Measurements from ENCODE around the gene ZBTB45.
"Not testable (repeated sequence)": the region's sequence is repeated elsewhere in the genome, so short reads cannot be mapped to it uniquely, and the experiment has no call there.

ZBTB45 gene

DNA sequence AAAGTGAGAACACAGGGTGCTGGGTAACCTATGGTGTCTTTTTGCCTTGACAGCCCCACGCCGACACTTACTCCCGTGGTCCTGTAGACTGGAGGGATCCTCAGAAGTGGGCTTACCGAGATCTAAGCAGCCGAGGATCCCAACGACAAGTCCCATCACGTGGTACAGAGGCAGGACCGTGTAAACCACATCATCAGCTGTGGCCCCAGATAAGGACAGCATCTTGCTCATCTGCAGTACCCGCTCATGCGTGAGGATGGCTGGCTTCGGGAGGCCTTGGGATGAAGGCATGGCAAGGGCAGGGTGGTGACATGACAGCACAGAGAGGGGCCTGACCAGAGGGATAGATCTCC, 9.9 kb downstream of the ZBTB45 start:
- DNase-seq, result no peak

DNA sequence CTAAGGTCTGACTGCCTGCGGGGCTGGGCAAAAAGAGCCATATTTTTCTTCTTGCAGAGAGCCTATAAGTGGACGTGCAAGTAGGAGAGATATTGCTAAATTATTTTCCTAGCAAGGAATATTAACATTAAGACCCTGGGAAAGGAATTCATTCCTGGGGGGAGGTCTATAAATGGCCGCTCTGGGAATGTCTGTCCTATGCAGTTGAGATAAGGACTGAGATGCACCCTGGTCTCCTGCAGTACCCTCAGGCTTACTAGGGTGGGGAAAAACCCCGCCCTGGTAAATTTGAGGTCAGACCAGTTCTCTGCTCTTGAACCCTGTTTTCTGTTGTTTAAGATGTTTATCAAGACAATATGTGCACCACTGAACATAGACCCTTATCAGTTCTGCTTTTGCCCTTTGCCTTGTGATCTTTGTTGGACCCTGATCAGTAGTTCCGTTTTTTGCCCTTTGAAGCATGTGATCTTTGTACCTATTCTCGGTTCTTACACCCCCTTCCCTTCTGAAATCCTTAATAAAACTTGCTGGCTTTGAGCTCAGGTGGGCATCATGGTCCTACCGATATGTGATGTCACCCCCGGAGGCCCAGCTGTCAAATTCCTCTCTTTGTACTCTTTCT, 11.9 kb downstream of the ZBTB45 start:
- not testable (repeated sequence) for DNase-seq

DNA sequence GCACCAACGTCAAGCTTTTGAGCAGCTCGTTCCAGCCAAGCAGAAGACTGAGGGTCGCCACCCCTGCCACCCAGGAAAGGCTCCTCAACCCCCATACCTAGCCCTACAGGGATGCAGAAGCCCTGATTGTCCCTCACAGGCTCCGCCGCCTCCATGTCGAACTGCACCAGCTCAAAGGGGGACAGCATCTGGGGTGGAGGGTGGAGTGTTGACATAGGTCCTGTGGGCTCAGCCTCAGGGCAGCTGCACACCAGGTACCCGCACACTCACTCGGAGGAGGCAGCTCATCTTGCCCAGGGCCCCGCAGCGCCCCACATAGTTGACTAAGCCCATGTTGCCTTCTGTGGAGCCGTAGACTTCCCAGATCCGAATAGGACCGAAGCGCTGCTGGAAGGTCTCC, 19.4 kb downstream of the ZBTB45 start:
- DNase-seq, result no peak

DNA sequence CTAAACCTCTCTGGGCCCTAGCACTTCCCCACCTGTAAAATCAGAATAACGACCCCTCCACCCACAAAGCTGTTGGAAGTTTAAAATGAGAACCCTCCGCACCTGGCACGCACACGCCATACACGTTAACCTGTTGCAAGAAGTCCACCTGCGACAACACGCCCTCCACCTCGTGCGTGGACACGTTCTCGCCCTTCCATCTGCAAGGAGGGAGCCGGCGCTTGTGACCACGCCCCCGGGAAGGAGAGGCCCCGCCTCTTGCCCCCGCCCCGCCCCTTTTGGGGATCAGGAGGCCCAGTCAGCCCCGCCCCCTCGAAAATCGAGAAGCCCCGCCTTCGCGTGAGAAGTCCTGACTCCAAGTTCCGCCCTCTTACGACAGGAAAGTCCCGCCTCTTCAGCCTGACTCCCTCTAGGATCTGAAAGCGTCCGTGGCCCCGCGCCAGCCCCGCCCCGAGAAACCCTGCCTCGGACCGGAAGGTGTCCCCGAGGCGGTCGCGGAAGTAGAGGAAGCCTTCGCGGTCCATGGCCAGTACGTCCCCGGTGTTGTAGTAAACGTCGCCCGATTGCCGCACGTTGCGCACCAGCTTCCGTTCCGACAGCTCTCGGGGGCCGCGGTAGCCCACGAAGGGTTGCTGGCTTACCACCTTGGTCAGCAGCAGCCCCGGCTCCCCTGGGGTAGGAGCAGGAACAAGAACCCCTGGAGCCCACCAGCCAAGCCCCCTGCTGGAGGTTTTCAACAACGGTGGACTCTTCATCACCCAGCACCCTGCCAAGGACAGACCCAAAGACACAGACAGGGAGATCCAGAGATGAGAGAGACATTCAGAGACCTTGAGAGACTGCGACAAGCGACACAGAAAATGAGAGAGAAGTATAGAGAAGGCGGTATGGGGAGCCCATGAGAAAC, 20.3 kb downstream of the ZBTB45 start:
- DNase-seq, result peak; percentile 98

DNA sequence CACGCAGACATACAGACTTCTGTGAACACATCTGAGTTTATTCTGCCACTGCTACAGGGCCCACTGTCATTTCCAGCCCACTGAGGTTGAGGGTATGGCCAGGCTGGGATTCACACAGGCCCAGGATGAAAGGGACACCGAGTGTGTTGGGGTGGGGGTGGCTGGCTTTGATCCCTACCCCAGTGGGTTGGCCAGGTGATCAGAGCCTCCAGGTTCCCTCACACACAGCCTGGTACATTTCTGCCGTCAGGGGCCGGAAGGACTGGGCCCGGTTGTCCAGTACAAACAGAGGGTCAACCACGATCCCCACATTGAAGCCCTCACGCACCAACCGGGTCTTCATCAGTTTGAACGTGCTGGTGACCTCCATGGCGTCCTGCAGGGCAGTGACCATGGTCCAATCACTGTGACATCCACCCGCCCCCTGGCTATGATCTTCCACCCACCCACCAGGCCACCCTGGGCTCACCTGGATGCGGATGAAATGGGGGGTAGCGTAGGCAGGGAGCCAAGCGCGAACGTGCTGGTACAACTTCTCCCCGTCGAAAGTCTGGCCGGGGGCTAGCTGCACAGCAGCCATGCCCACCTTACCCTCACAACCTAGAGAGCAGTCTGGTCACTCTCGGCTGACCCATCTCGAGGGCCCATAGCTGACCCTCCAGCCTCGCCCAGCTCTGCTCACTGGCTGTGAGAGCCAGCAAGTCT, 21.1 kb downstream of the ZBTB45 start:
- no peak for DNase-seq

DNA sequence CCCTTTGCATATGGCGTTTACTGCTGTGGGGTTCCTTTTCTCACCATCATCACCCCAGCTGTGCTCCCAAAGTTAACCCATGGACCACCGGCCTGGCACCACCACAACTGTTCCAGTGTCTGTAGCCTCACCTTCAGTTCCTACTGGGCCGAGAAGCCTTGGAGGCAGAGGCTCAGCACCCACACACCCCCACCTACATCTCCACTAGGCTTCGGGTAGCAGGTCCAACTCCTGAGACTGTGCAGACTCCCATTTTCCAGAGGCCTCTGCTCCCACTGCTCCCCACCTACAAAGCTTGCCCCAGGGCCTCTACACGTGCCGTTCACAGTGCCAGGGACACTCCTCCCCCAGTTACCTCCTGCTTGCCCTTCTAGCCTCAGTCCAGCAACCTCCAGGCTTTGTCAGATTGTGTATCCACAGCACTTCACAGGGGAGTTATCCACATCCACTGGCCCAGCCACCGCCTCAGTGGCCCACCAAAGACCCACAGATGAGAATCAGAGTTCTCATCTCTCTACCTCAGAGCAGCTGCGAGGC, 21.9 kb downstream of the ZBTB45 start:
- no peak for DNase-seq

DNA sequence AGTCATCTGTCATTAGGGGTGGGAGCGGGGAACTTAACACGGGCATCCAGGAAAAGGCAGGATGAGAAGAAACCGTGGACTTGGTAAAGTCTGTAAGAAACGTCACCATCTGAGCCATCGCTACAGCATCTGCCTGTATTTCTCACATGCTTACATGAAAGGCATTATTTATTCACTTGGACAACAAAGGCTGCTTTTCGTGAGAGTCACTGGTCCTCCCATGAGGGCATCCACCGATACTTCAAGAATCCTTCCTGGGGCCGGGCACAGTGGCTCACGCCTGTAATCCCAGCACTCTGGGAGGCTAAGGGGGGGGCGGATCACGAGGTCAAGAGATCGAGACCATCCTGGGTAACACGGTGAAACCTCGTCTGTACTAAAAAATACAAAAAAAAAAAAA, 27.3 kb downstream of the ZBTB45 start:
- no peak for DNase-seq

DNA sequence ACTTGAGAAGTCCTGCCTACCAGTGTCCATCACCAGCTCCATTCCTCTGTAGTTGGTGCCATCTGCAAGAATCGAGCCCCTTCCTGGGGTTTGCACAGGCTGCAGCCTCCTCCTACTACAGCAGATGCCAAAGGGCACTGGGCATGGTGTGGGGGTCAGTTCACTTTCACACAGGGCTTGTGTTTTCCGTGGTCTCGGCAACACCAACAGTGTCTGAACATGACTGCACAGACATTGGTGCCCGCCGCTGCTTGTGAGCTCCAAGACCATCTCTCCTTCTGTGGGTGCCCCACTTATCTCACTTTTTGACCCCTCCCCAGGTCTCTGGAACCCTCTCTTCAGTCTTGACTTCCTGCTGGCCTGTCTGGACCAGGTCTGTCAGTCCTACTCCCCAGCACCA, 28.2 kb downstream of the ZBTB45 start:
- no peak for DNase-seq

DNA sequence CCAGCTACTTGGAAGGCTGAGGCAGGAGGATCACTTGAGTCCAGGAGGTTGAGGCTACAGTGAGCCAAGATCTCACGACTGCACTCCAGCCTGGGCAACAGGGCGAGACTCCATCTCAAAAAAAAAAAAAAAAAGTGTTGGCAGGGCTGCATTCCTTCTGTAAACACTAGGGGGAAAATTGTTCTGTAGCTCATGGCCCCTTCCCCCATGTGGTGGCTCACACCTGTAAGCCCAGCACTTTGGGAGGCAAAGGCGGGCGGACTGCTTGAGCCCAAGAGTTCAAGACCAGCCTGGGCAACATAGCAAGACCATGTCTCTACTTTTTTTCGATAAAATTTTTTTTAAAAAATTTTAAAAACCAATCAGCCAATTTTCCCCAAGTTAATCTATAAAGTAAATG, 35.3 kb downstream of the ZBTB45 start:
- DNase-seq, result not testable (repeated sequence)

DNA sequence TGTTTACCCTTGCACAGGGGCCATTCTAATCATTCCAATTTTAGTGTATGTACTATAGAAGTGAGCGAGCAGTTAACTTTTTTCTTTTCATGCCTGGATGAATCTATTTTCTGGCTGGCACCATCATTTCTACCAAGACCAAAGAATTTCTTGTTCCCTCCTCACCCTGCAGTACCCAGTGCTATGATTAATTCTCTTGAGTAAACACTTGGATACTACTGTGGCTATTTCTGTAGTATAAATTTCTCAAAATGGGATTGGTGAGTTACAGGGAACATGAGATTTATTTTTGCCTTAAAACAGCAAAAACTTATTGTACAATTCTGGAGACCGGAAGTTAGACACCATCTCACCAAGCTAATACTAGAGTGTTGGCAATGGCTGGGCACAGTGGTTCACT, 35.8 kb downstream of the ZBTB45 start:
- no peak for DNase-seq

DNA sequence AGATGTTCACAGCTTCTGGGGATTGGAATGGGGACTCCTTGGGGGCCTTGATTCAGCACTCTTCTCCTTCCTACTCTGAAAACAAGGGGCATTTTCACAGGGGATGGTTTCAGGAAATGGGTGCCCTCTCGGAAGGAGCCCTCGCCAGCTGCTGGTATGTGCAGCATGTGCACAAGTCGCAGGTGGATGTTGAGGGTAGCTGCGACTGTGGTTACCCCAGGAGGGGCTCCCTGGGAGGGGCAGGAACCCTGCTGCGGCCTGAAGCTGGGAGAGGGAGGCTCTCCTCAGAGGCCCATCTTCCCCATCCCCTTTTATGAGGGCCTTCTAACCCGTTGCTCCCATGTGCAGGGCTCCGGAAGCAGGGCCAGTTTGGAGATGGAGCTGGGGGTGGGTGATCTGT, 37.2 kb downstream of the ZBTB45 start:
- no peak for DNase-seq

DNA sequence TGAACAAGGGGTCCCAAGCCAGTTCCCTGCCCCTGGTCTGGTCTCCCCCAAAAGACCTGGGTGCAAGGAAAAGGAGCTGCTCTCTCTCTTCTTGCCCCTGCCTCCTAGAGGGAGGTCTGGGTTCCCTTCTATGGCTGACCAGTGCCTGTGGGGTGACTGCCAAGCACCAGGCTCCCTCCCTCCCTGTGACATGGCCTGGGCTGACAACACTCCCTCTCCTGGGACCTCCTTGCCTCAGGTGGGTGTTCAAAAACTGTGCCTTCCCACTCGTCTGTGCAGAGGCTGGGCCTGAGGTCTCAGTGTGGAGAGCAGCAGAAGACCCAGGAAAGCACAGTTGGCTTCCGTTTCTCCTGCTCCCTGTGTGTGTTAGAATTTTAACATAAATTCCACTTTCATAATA, 38.8 kb downstream of the ZBTB45 start:
- DNase-seq, result no peak

DNA sequence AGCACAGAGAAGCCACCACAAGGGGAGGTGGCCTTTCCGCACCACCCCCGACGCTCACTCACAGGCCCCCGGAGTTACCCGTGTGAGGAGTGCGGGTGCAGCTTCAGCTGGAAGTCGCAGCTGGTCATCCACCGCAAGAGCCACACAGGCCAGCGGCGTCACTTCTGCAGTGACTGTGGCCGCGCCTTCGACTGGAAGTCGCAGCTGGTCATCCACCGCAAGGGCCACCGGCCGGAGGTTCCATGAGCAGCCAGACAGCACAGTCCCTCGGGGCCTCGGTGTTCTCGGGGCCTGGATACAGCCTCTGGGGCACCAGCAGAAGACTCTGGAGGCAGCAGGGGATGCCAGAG, 39.2 kb downstream of the ZBTB45 start:
- DNase-seq, result no peak

DNA sequence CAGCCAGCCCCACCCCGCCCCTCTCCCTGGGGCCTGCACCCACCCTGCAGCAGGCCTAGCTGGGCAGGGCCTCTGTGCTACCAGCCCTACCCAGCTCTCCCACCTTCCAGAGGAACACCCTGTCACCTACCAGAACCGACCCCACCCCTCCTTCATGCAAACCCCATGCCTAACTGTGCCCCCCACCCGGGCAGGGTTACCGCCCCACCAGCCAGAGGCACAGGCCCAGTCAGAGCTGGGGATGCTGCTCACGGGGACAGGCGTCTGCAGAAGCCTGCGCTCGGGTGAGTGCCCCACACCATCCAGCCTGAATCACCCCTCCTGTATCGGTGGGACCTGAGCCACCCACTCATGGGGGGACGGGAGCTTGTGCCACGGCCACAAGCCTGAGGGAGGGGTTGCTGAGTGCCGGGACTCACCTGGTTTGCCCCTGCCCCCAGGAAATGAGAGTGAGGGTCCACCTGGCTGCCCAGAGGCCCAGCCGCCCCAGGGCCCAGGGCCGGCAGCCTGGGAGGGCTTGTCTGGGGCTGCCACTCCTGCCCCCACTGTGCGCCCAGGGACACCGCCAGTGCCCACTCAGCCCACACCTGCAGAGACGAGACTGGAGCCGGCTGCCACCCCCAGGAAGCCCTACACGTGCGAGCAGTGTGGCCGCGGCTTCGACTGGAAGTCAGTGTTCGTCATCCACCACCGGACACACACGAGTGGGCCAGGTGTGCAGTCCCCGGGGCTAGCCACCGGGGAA, 39.7 kb downstream of the ZBTB45 start:
- no peak for DNase-seq

DNA sequence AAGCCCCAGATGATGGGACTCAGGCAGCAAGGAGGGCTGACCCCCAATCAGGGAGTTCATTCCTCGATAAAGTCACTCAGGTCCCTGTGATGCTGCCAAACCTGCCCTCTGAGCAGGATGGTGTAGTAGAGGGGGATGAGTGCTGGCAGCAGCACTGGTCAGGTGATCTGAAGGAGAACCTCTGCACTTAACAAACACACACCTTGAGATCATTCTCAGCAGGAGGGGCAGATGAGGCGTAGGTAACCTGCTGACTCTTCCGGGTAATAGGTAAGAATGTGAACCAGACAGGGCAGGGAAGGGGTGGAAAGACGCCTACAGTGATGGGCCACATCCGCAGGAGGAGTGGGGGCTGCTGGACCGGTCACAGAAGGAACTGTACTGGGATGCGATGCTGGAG, 40.3 kb downstream of the ZBTB45 start:
- DNase-seq, result no peak

DNA sequence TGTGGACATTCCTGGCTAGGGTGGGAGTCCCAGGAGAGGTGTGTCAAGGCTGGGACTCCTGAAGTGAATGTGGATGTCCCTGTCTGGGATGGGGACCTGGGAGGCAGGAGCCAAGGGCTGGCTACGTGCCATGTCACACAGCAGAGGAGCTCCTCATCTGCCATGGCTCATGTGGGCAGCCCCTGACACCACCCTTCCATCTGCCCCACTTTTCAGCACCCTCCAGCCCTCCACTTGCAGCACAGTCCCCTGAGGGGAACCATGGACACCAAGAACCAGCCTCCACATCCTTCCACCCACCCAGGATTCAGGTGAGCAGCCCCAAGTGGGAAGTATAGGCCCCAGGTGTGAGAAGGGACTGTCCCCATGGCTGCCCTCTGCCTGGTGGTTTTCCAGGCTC, 41.7 kb downstream of the ZBTB45 start:
- no peak for DNase-seq

DNA sequence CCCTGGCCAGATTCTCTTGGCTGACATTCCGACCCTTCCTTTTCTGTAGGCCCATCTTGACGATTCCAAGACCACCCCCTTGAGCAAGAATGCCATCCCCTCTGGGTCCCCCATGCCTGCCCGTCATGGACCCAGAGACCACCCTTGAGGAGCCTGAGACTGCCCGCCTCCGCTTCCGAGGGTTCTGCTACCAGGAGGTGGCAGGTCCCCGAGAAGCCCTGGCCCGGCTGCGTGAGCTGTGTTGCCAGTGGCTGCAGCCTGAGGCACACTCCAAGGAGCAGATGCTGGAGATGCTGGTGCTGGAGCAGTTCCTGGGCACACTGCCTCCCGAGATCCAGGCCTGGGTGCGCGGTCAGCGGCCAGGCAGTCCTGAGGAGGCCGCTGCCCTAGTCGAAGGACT, 42.5 kb downstream of the ZBTB45 start:
- DNase-seq, result no peak

DNA sequence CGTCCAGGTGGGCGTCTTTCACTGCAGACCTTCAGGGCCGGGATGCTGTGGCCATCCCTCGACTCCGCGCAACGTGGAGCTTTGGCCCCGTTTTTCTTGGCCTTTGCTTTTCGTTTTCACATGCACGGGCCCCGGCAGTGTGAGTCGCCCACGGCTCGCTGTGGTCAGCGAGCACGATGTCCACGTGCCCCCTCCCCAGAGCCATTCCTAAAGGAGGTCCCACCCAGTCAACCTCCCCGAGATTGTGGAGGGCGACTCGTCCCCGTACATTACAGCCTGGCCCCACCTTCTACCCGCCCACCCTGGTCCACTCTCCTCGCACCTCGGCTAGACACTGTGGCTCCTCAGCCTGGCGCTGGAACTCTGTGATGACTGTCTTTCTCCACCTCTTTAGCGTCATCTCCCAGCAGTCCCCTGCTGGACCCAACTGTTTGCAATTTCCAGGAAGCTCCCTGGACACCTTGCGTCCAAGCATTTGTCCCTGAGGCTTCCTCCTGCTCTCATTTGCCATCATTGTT, 43.1 kb downstream of the ZBTB45 start:
- no peak for DNase-seq

DNA sequence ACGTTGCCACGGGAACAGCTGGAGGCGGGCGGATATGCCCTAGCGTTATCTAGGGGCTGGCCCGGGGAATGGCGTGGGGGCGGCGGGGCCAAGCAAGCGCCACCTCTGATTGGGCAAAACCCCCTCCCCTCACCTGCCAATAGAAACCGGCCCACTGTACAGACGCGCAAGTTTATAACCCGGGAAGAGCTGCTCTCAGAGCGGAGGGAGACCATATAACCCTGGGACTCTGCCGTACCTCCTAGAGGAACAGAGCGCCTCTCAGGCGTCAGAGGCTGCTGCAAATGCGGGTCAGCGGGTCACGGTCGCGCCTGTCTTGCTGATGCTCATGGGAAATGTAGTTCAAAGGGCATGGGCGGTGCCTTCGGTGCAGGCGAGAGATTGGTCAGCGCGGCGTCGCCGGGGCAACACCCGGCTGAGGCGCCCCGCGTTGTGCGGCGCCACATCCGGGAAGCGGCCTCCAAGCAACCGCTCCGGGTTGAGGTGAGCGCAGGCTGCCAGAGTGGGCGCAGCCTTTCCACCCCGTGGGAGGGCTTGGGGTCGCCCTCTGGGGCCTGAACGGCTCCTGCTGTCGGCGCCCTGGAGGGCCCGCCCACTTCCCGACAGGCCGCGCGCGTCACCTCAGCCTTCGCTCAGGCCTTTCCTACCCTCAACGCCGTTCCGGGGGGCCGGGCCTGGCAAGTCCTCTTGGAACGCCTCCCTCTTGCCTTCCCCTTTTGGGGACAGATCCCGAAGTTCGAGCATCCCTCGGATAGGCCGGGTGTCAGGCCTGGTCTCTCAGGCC, 43.7 kb downstream of the ZBTB45 start, which contains the start of gene ZNF446:
TSS of gene ZNF446 (plus strand) at position 639 of the 784 bp plus-strand sequence. CDS start 867 bp downstream, outside the sequence.
- peak; percentile 96 for DNase-seq

DNA sequence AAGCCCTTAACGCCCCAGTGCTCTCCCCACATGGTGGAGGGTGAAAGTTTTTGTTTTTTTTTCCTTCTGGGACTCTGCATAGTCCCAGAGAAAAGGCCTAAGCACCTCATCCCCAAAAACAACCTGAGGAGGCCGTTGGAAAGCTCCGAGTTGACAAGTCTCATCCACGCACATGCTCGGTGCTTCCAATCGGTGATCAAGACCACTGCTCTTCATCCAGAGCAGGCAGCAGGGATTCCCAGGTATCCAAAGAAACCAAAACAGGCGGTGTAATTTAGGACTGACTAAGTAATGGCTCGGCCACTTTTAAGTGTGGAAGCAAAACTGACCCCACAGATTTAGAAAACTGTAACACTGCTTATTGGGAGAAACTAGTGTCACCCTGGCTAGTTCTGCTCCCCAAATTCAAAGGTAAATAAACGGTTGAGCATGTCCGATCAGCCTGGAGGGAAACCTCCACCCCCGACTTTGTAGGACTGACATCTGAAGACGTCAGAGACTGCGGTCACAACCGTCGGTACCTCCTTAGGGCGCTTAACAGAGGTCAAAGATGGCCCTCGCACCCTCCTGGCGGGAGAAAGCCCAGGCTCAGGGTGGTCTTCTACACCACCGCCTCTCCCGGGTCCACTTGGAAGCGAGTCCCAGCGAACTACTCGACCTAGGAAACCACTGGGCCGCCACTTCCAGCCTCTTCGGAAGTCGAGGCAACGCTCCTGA, 44.5 kb downstream of the ZBTB45 start:
- no peak for DNase-seq
